ENCODE data around the gene ADAM11. TPM values are rescaled to one million over a fixed set of nuclear protein-coding genes. Genes with fewer than 3 reads are reported as not detected.

ADAM11 gene
- total and polyA plus RNA-seq, 9 of the 15 experiments (the other 6 are each of a cell fraction or from before 2014, with no cell fraction given) = 0.01 to 0.31 (median 0.14) TPM; not detected in 2

DNA sequence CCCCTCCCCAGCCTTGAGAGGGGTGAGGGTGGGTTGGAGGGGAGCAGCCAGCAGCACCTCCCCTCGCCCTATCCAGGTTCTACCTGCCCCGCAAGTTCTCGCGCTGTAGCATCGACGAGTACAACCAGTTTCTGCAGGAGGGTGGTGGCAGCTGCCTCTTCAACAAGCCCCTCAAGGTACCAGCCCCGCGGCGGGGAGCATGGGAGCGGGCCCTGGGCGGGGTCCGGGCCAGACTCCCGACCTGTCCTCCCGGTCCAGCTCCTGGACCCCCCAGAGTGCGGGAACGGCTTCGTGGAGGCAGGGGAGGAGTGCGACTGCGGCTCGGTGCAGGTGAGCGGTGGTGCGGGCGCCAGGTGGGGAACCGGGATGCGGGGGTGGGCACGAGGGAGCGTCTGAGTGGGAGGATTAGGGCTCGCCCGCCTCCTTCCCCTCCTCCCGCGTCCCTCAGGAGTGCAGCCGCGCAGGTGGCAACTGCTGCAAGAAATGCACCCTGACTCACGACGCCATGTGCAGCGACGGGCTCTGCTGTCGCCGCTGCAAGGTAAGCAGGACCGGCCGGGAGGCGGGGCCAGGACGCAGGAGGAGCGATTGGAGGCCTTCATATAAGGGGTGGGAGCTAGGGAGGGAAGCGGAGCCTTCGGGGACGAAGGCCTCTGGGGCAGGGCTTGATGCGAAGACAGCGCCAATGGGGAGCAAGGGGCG is 16.5 kb downstream of the ADAM11 start:
- peak overlapping the region; percentile 81 for H3K4me2 ChIP-seq (ENCODE audit: insufficient read depth, low read length)
- H3K4me1 ChIP-seq (replicated peaks in 1 of 2; ENCODE audit: control insufficient read depth in 2 of 2, insufficient read depth in 2 of 2, low read length in 2 of 2) = peaks cover 10 to 68% of the 10 kb centered on the region in 2 experiments; a peak in 4 of 5 replicates
- DNase-seq (ENCODE audit: extremely low read depth in 1 of 4, low spot score in 3 of 4) (peak in 2 of 4 experiments; percentile 98 to 99), FAIRE-seq (peak; percentile 100), ATAC-seq (peak; percentile 96)
- no TSS peak for BruUV-seq (replicated peaks)
- H3K9ac ChIP-seq (ENCODE audit: insufficient read depth in 1 of 2, low read depth in 2 of 2, low read length in 2 of 2) = peak overlapping the region in 1 of 2 experiments; percentile 90; a peak in 2 of 4 replicates
- no peaks in the 10 kb centered on the region for H3K9me1 ChIP-seq (ENCODE audit: control insufficient read depth, insufficient read depth, low read length)
- peaks cover 6 to 28% of the 10 kb centered on the region in 2 experiments; a peak in 4 of 5 replicates for H3K27me3 ChIP-seq (ENCODE audit: control insufficient read depth in 2 of 2, insufficient read depth in 2 of 2, low read length in 2 of 2)
- peak overlapping the region; percentile 48 for H3K4me3 ChIP-seq
- POLR2A ChIA-PET = interaction anchor here (0.6 to 1.3 kb wide), 8 partner anchors 11 to 375 kb away, joined by 3 to 5 read pairs (median 4); partner anchors contain the start of gene HEXIM1
- H3K27ac ChIP-seq (ENCODE audit: extremely low read depth, low read depth, low read length) = no peak overlapping the region
- CTCF ChIA-PET (ENCODE audit: low intra/inter-chr PET ratio) = interaction anchor here (0.6 to 2.8 kb wide), 6 partner anchors 13 to 360 kb away, joined by 3 to 24 read pairs (median 6); partner anchors contain the start of gene ACBD4
- in situ Hi-C loops (cut with MboI) = loop anchor here (10.0 kb wide), 1 partner anchor 240 kb away; no protein-coding TSS in a partner anchor
- no peaks in the 10 kb centered on the region for H3K36me3 ChIP-seq (ENCODE audit: control insufficient read depth, insufficient read depth, low read length)
- 1% methylated on average over 20 of the region's 50 CpGs for WGBS (ENCODE audit: insufficient coverage, low coverage, missing lambda C conversion rate)
- intact Hi-C loops (cut with micrococcal nuclease) = loop anchor here (1.0 to 10.0 kb wide), 5 partner anchors 67 to 357 kb away; partner anchors contain the start of gene PLCD3
- no peaks in the 10 kb centered on the region for H3K9me3 ChIP-seq (replicated peaks; ENCODE audit: control insufficient read depth, insufficient read depth, low read depth, low read length)
- H3K79me2 ChIP-seq (ENCODE audit: control insufficient read depth, insufficient read depth, low read length) = no peaks in the 10 kb centered on the region
- peak overlapping the region; percentile 91 for H2AFZ ChIP-seq (ENCODE audit: low read depth, low read length)
- H4K20me1 ChIP-seq (replicated peaks; ENCODE audit: control insufficient read depth, insufficient read depth, low read length) = peaks cover 5% of the 10 kb centered on the region
- TF ChIP-seq, protein P1, sequence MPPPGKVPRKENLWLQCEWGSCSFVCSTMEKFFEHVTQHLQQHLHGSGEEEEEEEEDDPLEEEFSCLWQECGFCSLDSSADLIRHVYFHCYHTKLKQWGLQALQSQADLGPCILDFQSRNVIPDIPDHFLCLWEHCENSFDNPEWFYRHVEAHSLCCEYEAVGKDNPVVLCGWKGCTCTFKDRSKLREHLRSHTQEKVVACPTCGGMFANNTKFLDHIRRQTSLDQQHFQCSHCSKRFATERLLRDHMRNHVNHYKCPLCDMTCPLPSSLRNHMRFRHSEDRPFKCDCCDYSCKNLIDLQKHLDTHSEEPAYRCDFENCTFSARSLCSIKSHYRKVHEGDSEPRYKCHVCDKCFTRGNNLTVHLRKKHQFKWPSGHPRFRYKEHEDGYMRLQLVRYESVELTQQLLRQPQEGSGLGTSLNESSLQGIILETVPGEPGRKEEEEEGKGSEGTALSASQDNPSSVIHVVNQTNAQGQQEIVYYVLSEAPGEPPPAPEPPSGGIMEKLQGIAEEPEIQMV (tag; conservative IDR thresholded peaks at IDR 0.05; ENCODE audit: low read depth) = no peak
- TF ChIP-seq NFYB (IDR thresholded peaks at IDR 0.05; ENCODE audit: extremely low read depth, insufficient read length) = peak; percentile 23
- no peak for TF ChIP-seq BRCA1 (IDR thresholded peaks at IDR 0.05)
- TF ChIP-seq BRCA1 (CRISPR knock-in tag; IDR thresholded peaks at IDR 0.05) = no peak
- TF ChIP-seq PRMT5 (CRISPR knock-in tag; IDR thresholded peaks at IDR 0.05) = no peak
- no peak; a peak in 1 of 4 replicates for TF ChIP-seq RCOR1 (IDR thresholded peaks at IDR 0.05; ENCODE audit: borderline replicate concordance in 1 of 2, low read depth in 2 of 2, low read length in 2 of 2)
- TF ChIP-seq PML (IDR thresholded peaks at IDR 0.05; ENCODE audit: low read length) = no peak
- peak in 1 of 3 experiments; percentile 73 for TF ChIP-seq YY1 (IDR thresholded peaks at IDR 0.05; ENCODE audit: borderline replicate concordance in 1 of 3, control insufficient read depth in 1 of 3, extremely low read depth in 1 of 3, insufficient read depth in 3 of 3, insufficient read length in 1 of 3, insufficient replicate concordance in 2 of 3, low read depth in 1 of 3, low read length in 2 of 3)
- no peak for TF ChIP-seq NR4A1 (CRISPR knock-in tag; IDR thresholded peaks at IDR 0.05)
- no peak for TF ChIP-seq NR4A1 (tag; IDR thresholded peaks at IDR 0.05)
- TF ChIP-seq RBBP5 (IDR thresholded peaks at IDR 0.05; ENCODE audit: borderline replicate concordance, insufficient read depth, low read length, poor library complexity, severe bottlenecking) = peak; percentile 42
- TF ChIP-seq TAF1 (IDR thresholded peaks at IDR 0.05; ENCODE audit: control insufficient read depth, extremely low read depth, insufficient read depth, low read length, severe bottlenecking) = no peak
- TF ChIP-seq, protein P2, sequence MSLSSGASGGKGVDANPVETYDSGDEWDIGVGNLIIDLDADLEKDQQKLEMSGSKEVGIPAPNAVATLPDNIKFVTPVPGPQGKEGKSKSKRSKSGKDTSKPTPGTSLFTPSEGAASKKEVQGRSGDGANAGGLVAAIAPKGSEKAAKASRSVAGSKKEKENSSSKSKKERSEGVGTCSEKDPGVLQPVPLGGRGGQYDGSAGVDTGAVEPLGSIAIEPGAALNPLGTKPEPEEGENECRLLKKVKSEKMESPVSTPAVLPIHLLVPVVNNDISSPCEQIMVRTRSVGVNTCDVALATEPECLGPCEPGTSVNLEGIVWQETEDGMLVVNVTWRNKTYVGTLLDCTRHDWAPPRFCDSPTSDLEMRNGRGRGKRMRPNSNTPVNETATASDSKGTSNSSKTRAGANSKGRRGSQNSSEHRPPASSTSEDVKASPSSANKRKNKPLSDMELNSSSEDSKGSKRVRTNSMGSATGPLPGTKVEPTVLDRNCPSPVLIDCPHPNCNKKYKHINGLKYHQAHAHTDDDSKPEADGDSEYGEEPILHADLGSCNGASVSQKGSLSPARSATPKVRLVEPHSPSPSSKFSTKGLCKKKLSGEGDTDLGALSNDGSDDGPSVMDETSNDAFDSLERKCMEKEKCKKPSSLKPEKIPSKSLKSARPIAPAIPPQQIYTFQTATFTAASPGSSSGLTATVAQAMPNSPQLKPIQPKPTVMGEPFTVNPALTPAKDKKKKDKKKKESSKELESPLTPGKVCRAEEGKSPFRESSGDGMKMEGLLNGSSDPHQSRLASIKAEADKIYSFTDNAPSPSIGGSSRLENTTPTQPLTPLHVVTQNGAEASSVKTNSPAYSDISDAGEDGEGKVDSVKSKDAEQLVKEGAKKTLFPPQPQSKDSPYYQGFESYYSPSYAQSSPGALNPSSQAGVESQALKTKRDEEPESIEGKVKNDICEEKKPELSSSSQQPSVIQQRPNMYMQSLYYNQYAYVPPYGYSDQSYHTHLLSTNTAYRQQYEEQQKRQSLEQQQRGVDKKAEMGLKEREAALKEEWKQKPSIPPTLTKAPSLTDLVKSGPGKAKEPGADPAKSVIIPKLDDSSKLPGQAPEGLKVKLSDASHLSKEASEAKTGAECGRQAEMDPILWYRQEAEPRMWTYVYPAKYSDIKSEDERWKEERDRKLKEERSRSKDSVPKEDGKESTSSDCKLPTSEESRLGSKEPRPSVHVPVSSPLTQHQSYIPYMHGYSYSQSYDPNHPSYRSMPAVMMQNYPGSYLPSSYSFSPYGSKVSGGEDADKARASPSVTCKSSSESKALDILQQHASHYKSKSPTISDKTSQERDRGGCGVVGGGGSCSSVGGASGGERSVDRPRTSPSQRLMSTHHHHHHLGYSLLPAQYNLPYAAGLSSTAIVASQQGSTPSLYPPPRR (CRISPR knock-in tag; IDR thresholded peaks at IDR 0.05; ENCODE audit: borderline replicate concordance) = no peak
